PC-3 (cell line): ENCODE measurements around the gene RNF183. TPM values are rescaled to one million over a fixed set of nuclear protein-coding genes. Genes with fewer than 3 reads are reported as not detected.

Experiments used
- ATAC-seq: fragments of 200-7000 bp; cut with Tn5 transposase; 2 replicates; pipeline ENCODE4 v1.9.1; 2020; ENCODE audit warnings: mild to moderate bottlenecking, moderate library complexity
- BruUV-seq: library from RNA; stranded (reverse); fragments of 400-500 nt; replicated peaks from 2 replicates; lab custom pipeline; 2021; lab: Mats Ljungman, UMichigan
- CTCF ChIA-PET: fragments of 300-600 bp; sonication (Branson Sonifier 250); formaldehyde crosslinking; loops from one replicate; lab custom pipeline; 2022; ENCODE audit warnings: antibody characterized with exemption; lab: Charles Lee
- POLR2A ChIA-PET: fragments of 300-600 bp; sonication (Branson Sonifier 250); formaldehyde crosslinking; loops from one replicate; lab custom pipeline; 2022; ENCODE audit warnings: antibody characterized with exemption; ENCODE audit not compliant: unreplicated experiment; lab: Charles Lee
- DNase-seq: peaks from one replicate; pipeline ENCODE4 v3.0.0-alpha.2; 2015
- H2AFZ ChIP-seq: fragments of 300-600 bp; sonication (generic); 2 replicates; pipeline ENCODE4 v1.6.0; 2016; ENCODE audit warnings: antibody characterized with exemption, low read length
- H3F3A ChIP-seq: fragments of 300-600 bp; sonication (generic); one replicate; pipeline ENCODE4 v1.6.0; 2017; ENCODE audit warnings: antibody characterized with exemption, low read length, control low read depth, mild to moderate bottlenecking; ENCODE audit not compliant: unreplicated experiment
- H3K27ac ChIP-seq: fragments of 300-600 bp; sonication (generic); 2 replicates; pipeline ENCODE4 v1.5.1; 2016; ENCODE audit warnings: mild to moderate bottlenecking, low read length
- H3K27me3 ChIP-seq: fragments of 300-600 bp; sonication (generic); 2 replicates; pipeline ENCODE4 v1.6.1; 2016; ENCODE audit warnings: low read length, mixed read lengths
- H3K36me3 ChIP-seq: fragments of 300-600 bp; sonication (generic); 2 replicates; pipeline ENCODE4 v1.6.1; 2016; ENCODE audit warnings: low read depth, mixed run types, low read length, mixed read lengths
- H3K4me1 ChIP-seq: fragments of 300-600 bp; sonication (generic); 2 replicates; pipeline ENCODE4 v1.5.1; 2016; ENCODE audit warnings: low read length; ENCODE audit not compliant: insufficient read depth
- H3K4me2 ChIP-seq: fragments of 300-600 bp; sonication (generic); 2 replicates; pipeline ENCODE4 v1.6.0; 2016; ENCODE audit warnings: low read length
- H3K4me3 ChIP-seq: fragments of 300-600 bp; sonication (generic); 2 replicates; pipeline ENCODE4 v1.5.1; 2016; ENCODE audit warnings: mild to moderate bottlenecking, low read length, mixed read lengths
- H3K79me2 ChIP-seq: fragments of 300-600 bp; sonication (generic); 2 replicates; pipeline ENCODE4 v1.6.1; 2017; ENCODE audit warnings: low read length, mixed read lengths
- H3K9ac ChIP-seq: fragments of 300-600 bp; sonication (generic); 2 replicates; pipeline ENCODE4 v1.6.0; 2016; ENCODE audit warnings: mild to moderate bottlenecking, low read length
- H3K9me2 ChIP-seq: fragments of 300-600 bp; sonication (generic); replicated peaks from 2 replicates; pipeline ENCODE4 v1.6.1; 2016; ENCODE audit warnings: mixed run types, low read length, mixed read lengths
- H3K9me3 ChIP-seq: fragments of 300-600 bp; sonication (generic); 2 replicates; pipeline ENCODE4 v1.6.1; 2016; ENCODE audit warnings: low read length, mixed read lengths
- H4K20me1 ChIP-seq: fragments of 300-600 bp; sonication (generic); 2 replicates; pipeline ENCODE4 v1.6.1; 2016; ENCODE audit warnings: low read length, mixed read lengths
- CTCF ChIP-seq: fragments of 300-600 bp; sonication (generic); conservative IDR thresholded peaks from 2 replicates; pipeline ENCODE4 v1.5.1; 2017; ENCODE audit warnings: antibody characterized with exemption, low read depth, mild to moderate bottlenecking, low read length
- EZH2 ChIP-seq: fragments of 300-600 bp; sonication (generic); IDR thresholded peaks from one replicate; pipeline ENCODE4 v1.6.1; 2017; ENCODE audit warnings: antibody characterized with exemption, mild to moderate bottlenecking, low read length; ENCODE audit not compliant: unreplicated experiment
- EZH2phosphoT487 ChIP-seq: fragments of 300-600 bp; sonication (generic); IDR thresholded peaks from 2 replicates; pipeline ENCODE4 v1.6.1; 2018; ENCODE audit warnings: mild to moderate bottlenecking, antibody characterized with exemption, low read length, borderline replicate concordance
- intact Hi-C: fragments of 100-400 bp; cut with micrococcal nuclease; formaldehyde crosslinking; loops from 2 replicates; pipeline ENCODE4 v1.9.0; 2023
- total RNA-seq: library from RNA; depleted of rRNA; stranded (reverse); fragments of >200 nt; gene quantifications from 2 replicates; pipeline ENCODE4 v1.2.3, GENCODE V29; 2014

RNF183 gene
- total RNA-seq, 1 experiment from 2014 or later, result not detected

GRCh38 chr9:113341712-113342410 is 38.7 kb upstream of the RNF183 start:
- Histone ChIP-seq H3K4me3 (peak overlapping the region; percentile 7; the same call in 1 of the 2 replicates), H3K9me2 (no peaks in the 10 kb centered on the region), H4K20me1 (no peaks in the 10 kb centered on the region), H3K4me1 (peaks cover 25% of the 10 kb centered on the region), H3K36me3 (no peaks in the 10 kb centered on the region), H3K27ac (peak overlapping the region; percentile 63), H3K9me3 (no peaks in the 10 kb centered on the region), H3F3A (no peaks in the 10 kb centered on the region), H3K9ac (no peak overlapping the region), H2AFZ (peak overlapping the region; percentile 35), H3K79me2 (no peaks in the 10 kb centered on the region), H3K27me3 (no peaks in the 10 kb centered on the region), H3K4me2 (peak overlapping the region; percentile 61)
- CTCF ChIA-PET, result no interaction called here
- DNase-seq, result peak; percentile 90
- peak; percentile 52 for ATAC-seq
- no peak for TF ChIP-seq EZH2phosphoT487
- TF ChIP-seq EZH2, result no peak
- no peak for TF ChIP-seq CTCF
- BruUV-seq, result no TSS peak
- POLR2A ChIA-PET, result no interaction called here
- intact Hi-C loops, result loop anchor here (2.0 kb wide), 2 partner anchors 33 to 59 kb away; partner anchors contain the start of gene ALAD

- peaks cover 25% of the 10 kb centered on the region for H3K4me1 ChIP-seq
- H3K79me2 ChIP-seq, result no peaks in the 10 kb centered on the region
- TF ChIP-seq EZH2, result no peak
- TF ChIP-seq EZH2phosphoT487, result no peak
- no peak for TF ChIP-seq CTCF
- peak within 1 kb of the TSS; percentile 81 for H3K9ac ChIP-seq
- no peaks in the 10 kb centered on the region for H3K36me3 ChIP-seq
- intact Hi-C loops, result loop anchor here (2.0 kb wide), 2 partner anchors 31 to 61 kb away; partner anchors contain the start of gene ALAD
- no peaks in the 10 kb centered on the region for H3K27me3 ChIP-seq
- DNase-seq, result peak; percentile 79
- H3K9me3 ChIP-seq, result no peaks in the 10 kb centered on the region
- H3F3A ChIP-seq, result no peaks in the 10 kb centered on the region
- peak within 1 kb of the TSS; percentile 63 for H3K27ac ChIP-seq
- peak; percentile 87 for ATAC-seq
- H3K4me2 ChIP-seq, result peak within 1 kb of the TSS; percentile 89
- peak within 1 kb of the TSS; percentile 91 for H3K4me3 ChIP-seq
- TSS peak; percentile 95 for BruUV-seq
- H2AFZ ChIP-seq, result peak within 1 kb of the TSS; percentile 94
- POLR2A ChIA-PET, result interaction anchor here (0.6 to 0.7 kb wide), 4 partner anchors 35 to 462 kb away, joined by 3 to 4 read pairs (median 4); no protein-coding TSS in a partner anchor
- no peaks in the 10 kb centered on the region for H3K9me2 ChIP-seq
- CTCF ChIA-PET, result interaction anchor here (0.8 kb wide), 1 partner anchor 10 kb away, joined by 4 read pairs; no protein-coding TSS in a partner anchor
- H4K20me1 ChIP-seq, result no peaks in the 10 kb centered on the region
Measured at GRCh38 chr9:113340011-113340699, 37.0 kb upstream of the RNF183 start, which contains the start of gene WDR31. Gene WDR31 (minus strand): TSS chr9:113340275. CDS start chr9:113332022, 8,253 bp downstream.
